ENCODE measurements around the gene PCDH9. TPM values are rescaled to one million over a fixed set of nuclear protein-coding genes. Genes with fewer than 3 reads are reported as not detected.
"Not testable (repeated sequence)": the region's sequence is repeated elsewhere in the genome, so short reads cannot be mapped to it uniquely, and the experiment has no call there.

PCDH9 gene
- total RNA-seq, 1 donor from 2014 or later: 37.7 TPM

- DNase-seq (ENCODE audit: low spot score): no peak
- no peak for ATAC-seq
- intact Hi-C loops (cut with DNase I): no loop called here
These were observed 963.8 kb downstream of the PCDH9 start for GRCh38 chr13:66266348-66266747.

- DNase-seq (ENCODE audit: low spot score) (no peak), ATAC-seq (no peak)
- intact Hi-C loops (cut with DNase I): no loop called here
These were observed 964.8 kb downstream of the PCDH9 start for GRCh38 chr13:66265371-66265770.

- ATAC-seq: no peak
These were observed 965.2 kb downstream of the PCDH9 start for GRCh38 chr13:66264971-66265370.

GRCh38 chr13:66262330-66262729 is 967.8 kb downstream of the PCDH9 start:
- ATAC-seq: no peak
- no peak for DNase-seq (ENCODE audit: low spot score)
- intact Hi-C loops (cut with DNase I): no loop called here

More at GRCh38 chr13:66264971-66265370, 965.2 kb downstream of the PCDH9 start:
- no peak for DNase-seq (ENCODE audit: low spot score)
- intact Hi-C loops (cut with DNase I): no loop called here

GRCh38 chr13:66259426-66259825 is 970.7 kb downstream of the PCDH9 start:
- DNase-seq (ENCODE audit: low spot score); ATAC-seq; intact Hi-C loops (cut with DNase I): not testable (repeated sequence)

Measured in sciatic nerve (tissue), 2 donors.